ENCODE data around the gene USH1C. TPM values are rescaled to one million over a fixed set of nuclear protein-coding genes. Genes with fewer than 3 reads are reported as not detected.

USH1C gene
- polyA plus RNA-seq, 6 donors from 2014 or later = not detected

DNA sequence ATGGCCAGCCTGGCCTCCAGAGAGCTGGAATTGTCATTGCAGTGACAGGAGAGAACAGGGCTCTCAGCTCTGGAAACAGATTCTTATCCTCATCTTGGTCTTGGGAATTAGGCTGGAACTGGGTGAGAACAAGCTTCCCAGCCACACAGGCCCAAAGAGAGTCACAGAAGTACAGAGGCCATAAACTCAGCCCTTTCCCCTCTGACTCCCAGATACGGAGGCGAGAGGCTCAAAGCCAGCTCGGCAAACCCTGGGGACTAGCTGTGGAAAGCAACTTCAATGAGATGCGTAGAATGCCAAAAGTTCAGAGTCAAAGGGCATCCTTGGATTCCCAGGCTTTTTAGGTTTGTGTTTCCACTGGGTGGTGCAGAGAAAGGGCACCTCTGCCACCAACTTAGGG lies 53.3 kb downstream of the USH1C start:
- peaks cover 0 to 1% (median 0%) of the 10 kb centered on the region in 7 donors for H3K9me3 Mint-ChIP-seq
- H3K36me3 Mint-ChIP-seq = no peaks in the 10 kb centered on the region
- H3K27ac Mint-ChIP-seq = no peak overlapping the region
- no peak for DNase-seq
- no peak overlapping the region for H3K4me3 Mint-ChIP-seq
- no peaks in the 10 kb centered on the region for H3K4me1 Mint-ChIP-seq
- no peak for ATAC-seq (ENCODE audit: low read depth in 2 of 2)
- H3K27me3 Mint-ChIP-seq = peaks cover 28 to 64% (median 48%) of the 10 kb centered on the region in 3 donors

DNA sequence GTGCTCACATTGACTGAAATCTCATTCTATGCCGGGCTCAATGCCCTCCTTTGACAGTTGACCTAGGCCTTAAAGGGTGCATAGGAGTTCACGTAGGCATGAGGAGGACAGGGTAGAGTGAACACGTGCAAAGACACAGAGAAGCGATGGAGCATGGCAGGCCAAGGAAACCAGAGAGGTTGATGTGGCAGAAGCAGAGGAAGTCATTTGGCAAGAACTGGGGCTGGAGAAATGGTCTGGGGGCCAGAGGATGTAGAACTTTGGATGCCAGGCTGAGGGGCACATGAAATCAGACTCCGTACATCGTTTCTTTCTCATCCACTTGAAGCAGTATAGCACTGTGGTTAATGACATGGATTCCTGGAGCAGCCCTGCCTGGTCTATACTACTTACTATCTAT lies 54.0 kb downstream of the USH1C start:
- H3K27me3 Mint-ChIP-seq = peaks cover 28 to 59% (median 45%) of the 10 kb centered on the region in 3 donors
- no peaks in the 10 kb centered on the region for H3K36me3 Mint-ChIP-seq
- ATAC-seq (ENCODE audit: low read depth in 2 of 2) = no peak
- H3K9me3 Mint-ChIP-seq = peaks cover 0 to 1% (median 0%) of the 10 kb centered on the region in 7 donors
- H3K4me3 Mint-ChIP-seq = no peak overlapping the region
- no peaks in the 10 kb centered on the region for H3K4me1 Mint-ChIP-seq
- DNase-seq = no peak
- no peak overlapping the region for H3K27ac Mint-ChIP-seq

DNA sequence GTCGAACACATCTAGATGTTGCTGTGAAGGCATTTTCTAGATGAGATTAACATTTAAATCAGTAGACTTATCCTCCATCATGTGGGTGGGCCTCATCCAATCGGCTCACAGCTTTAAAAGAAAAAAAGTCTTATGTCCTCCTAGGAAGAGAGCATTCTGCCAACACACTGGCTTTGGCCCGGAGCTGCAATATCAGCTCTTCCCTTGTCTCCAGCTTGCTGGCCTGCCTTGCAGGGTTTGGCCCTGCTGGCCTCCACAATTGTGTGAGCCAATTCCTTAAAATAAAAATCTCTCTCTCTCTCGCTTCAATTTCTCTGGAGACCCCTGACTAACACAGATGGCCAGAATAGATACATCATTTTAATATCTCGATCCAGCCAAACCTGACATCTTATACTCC lies 54.5 kb downstream of the USH1C start:
- peaks cover 28 to 60% (median 45%) of the 10 kb centered on the region in 3 donors for H3K27me3 Mint-ChIP-seq
- no peak for DNase-seq
- H3K4me1 Mint-ChIP-seq = no peaks in the 10 kb centered on the region
- no peaks in the 10 kb centered on the region for H3K36me3 Mint-ChIP-seq
- no peak overlapping the region for H3K27ac Mint-ChIP-seq
- H3K9me3 Mint-ChIP-seq = peaks cover 0 to 1% (median 0%) of the 10 kb centered on the region in 7 donors
- ATAC-seq (ENCODE audit: low read depth in 2 of 2) = no peak
- no peak overlapping the region for H3K4me3 Mint-ChIP-seq

DNA sequence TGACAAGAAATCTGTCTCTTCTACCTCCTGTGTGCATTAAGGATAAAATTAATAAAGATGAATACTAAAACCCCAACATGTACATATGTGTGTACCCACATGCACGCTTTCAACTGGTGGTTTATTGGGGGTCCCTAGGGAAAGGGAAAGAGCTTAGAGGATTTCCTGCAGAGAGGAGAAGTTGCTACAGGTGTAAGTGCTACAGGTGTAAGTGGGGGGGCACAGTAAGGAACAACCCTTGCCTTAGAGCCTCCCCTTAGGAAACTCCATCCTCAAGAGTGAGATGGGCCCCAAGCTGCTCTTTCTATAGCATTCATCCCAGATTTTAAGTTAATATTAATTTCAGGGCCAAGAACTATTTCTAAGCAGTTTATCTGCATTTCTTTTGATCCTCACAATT lies 55.7 kb downstream of the USH1C start:
- no peak for ATAC-seq (ENCODE audit: low read depth in 2 of 2)
- H3K4me3 Mint-ChIP-seq = no peak overlapping the region
- H3K27ac Mint-ChIP-seq = no peak overlapping the region

DNA sequence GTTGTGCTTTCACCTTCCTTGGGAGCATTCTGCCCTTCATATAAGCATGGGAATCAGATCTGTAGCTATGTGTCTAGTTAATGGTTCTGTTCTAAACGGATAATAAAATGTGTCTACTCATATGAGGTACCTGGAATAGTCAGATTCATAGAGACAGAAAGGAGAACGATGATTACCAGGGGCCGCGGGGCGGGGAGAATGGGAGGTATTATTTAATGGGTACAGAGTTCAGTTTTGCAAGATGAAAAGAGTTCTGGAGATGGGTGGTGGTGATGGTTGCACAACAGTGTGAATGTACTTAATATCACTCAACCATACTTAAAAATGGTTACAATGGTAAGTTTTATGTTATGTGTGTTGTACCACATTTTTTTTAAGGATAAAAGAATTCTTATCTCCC lies 57.6 kb downstream of the USH1C start:
- H3K27me3 Mint-ChIP-seq = peaks cover 25 to 54% (median 51%) of the 10 kb centered on the region in 3 donors
- peaks cover 2 to 12% (median 6%) of the 10 kb centered on the region in 7 donors for H3K9me3 Mint-ChIP-seq
- no peaks in the 10 kb centered on the region for H3K36me3 Mint-ChIP-seq
- no peak overlapping the region for H3K27ac Mint-ChIP-seq
- H3K4me1 Mint-ChIP-seq = no peaks in the 10 kb centered on the region
- DNase-seq (no peak), ATAC-seq (ENCODE audit: low read depth in 2 of 2) (no peak)
- H3K4me3 Mint-ChIP-seq = no peak overlapping the region

More for the DNA sequence above, 55.7 kb downstream of the USH1C start:
- no peak for DNase-seq
- Mint-ChIP-seq H3K9me3 (peaks cover 2 to 9% (median 4%) of the 10 kb centered on the region in 7 donors), H3K4me1 (no peaks in the 10 kb centered on the region), H3K36me3 (no peaks in the 10 kb centered on the region), H3K27me3 (peaks cover 25 to 60% (median 53%) of the 10 kb centered on the region in 3 donors)

DNA sequence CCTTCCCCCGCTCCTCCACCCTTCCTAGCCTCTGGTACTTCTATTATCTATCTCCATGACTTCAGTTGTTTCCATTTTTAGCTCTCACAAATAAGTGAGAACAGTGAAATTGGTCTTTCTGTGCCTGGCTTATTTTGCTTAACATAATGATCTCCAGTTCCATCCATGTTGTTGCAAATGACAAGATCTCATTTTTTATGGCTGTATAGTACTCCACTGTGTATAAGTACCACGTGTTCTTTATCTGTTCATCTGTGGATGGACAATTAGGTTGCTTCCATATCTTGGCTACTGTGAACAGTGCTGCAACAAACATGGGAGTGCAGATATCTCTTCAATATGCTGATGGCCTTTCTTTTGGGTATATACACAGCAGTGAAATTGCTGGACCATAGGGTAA lies 60.7 kb downstream of the USH1C start:
- ATAC-seq (ENCODE audit: low read depth in 2 of 2) = no peak
- Mint-ChIP-seq H3K4me3 (no peak overlapping the region), H3K4me1 (no peaks in the 10 kb centered on the region), H3K9me3 (peaks cover 2 to 12% (median 6%) of the 10 kb centered on the region in 7 donors), H3K27me3 (peaks cover 25 to 53% (median 46%) of the 10 kb centered on the region in 3 donors), H3K36me3 (no peaks in the 10 kb centered on the region), H3K27ac (no peak overlapping the region)
- DNase-seq = no peak

DNA sequence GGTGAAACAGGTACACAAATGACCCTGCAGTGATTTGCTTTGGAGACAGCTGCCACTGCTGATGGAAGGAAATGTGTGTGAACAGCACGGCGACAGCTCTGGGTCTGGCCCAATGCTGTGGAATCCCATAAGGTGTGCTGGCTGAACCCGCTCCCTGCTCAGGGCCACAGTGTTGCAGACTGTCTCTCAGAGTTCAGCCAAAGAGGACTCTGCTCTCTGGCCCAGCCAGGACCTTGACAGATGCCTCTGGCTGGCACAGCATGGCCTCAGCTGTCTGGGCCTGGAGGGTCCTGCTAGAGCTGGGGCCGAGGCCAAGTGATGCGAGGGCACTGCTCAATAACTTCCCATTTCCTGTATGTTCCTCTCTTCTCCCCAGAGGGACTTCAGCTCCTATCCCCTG lies 62.3 kb downstream of the USH1C start:
- Mint-ChIP-seq H3K4me3 (no peak overlapping the region), H3K36me3 (no peaks in the 10 kb centered on the region), H3K27ac (no peak overlapping the region), H3K27me3 (peaks cover 33 to 55% (median 48%) of the 10 kb centered on the region in 3 donors), H3K4me1 (no peaks in the 10 kb centered on the region), H3K9me3 (peaks cover 2 to 12% (median 6%) of the 10 kb centered on the region in 7 donors)
- no peak for ATAC-seq (ENCODE audit: low read depth in 2 of 2)
- DNase-seq = no peak

DNA sequence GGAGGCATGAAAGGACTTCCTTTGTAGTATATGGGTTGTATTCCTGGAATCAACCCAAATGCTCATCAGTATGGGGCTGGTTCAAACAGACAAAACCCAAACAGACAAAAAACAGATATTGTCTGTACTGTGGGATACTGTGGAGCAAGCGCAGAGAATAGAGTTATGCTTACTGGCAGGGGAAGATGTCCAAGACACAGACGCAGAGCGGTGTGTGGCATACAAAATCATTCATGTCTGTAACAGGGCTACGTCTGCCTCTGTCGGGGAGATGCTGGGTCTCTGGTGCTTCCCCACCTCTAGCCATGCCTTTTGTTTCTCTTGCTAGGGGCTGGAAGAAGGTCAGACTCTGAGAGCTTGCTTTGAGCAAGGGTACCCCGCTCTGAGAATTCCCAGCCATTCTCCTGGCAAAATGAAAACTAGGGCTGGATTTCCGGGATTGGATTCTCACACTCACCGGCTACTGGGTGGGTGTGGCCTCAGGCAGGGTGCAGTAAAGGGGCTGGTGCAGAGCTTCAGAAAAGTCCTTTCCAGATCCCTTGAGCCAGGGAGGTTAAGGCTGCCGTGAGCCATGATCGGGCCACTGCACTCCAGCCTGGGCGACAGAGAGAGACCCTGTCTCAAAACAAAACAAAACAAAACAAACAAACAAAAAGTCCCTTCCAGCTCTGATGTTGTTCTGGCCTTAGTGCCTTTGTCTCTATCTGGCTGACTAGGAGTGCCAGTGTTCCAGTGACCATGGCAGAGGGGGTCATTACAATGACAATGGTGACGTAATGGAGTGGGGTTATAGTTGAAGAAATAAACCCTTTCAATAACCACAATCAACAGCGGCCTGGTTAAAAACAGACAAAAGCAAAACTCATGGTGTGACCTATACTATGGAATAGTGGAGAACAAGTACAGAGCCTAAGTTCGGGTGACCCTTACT lies 64.7 kb downstream of the USH1C start:
- Mint-ChIP-seq H3K27ac (no peak overlapping the region), H3K4me3 (no peak overlapping the region), H3K36me3 (no peaks in the 10 kb centered on the region), H3K4me1 (peaks cover 0 to 4% (median 2%) of the 10 kb centered on the region in 3 donors), H3K27me3 (peaks cover 39 to 75% (median 62%) of the 10 kb centered on the region in 3 donors), H3K9me3 (peaks cover 2 to 12% (median 6%) of the 10 kb centered on the region in 7 donors)
- DNase-seq (no peak), ATAC-seq (ENCODE audit: low read depth in 2 of 2) (no peak)

DNA sequence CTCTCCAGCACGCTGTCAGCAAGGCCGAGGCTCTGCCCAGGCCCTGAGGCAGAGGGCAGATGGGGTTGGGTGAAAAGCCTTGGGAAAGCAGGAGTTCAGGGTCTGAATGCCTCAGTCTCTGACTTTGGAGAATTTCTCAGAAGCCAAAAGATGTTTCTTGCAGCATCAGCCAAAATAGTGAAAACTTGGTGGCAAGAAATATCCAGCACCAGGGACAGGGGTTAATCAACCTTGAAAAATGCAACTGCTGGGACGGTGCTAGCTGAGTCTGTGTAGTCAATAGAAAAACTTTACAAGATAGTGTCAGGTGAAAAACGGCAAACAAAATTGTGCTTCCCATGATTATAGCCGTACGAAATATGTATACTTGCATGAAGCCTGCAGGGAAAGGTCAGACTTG lies 66.1 kb downstream of the USH1C start:
- no peak for ATAC-seq (ENCODE audit: low read depth in 2 of 2)
- no peaks in the 10 kb centered on the region for H3K36me3 Mint-ChIP-seq
- H3K27me3 Mint-ChIP-seq = peaks cover 52 to 78% (median 72%) of the 10 kb centered on the region in 3 donors
- H3K4me3 Mint-ChIP-seq = no peak overlapping the region
- no peak overlapping the region for H3K27ac Mint-ChIP-seq
- DNase-seq = no peak
- H3K4me1 Mint-ChIP-seq = peaks cover 0 to 4% (median 2%) of the 10 kb centered on the region in 3 donors
- peaks cover 0 to 1% (median 0%) of the 10 kb centered on the region in 7 donors for H3K9me3 Mint-ChIP-seq

DNA sequence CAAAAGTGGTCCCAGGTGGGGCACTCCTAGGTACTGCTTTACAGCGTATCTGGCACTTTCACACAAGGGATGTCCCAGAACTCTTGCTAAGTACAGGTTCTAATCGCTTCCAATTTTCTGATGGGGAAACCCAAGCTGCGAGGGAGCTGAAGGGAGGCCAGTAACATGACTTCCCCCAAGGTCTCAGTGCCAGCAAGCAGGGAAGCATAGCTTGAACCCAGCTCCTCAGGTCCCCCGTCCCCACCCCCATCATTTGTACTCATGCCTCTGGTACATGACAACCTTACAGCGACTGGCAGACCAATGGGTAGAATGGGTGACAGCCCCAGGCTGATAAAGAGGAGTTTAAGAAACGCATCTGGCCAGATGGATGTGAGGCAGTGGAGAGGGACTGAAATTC lies 66.9 kb downstream of the USH1C start:
- Mint-ChIP-seq H3K9me3 (no peaks in the 10 kb centered on the region), H3K4me3 (no peak overlapping the region), H3K27ac (peak overlapping the region in 1 of 6 donors; percentile 7), H3K27me3 (peaks cover 52 to 85% (median 72%) of the 10 kb centered on the region in 3 donors), H3K36me3 (no peaks in the 10 kb centered on the region), H3K4me1 (peaks cover 0 to 4% (median 2%) of the 10 kb centered on the region in 3 donors)
- DNase-seq (no peak), ATAC-seq (ENCODE audit: low read depth in 2 of 2) (no peak)

DNA sequence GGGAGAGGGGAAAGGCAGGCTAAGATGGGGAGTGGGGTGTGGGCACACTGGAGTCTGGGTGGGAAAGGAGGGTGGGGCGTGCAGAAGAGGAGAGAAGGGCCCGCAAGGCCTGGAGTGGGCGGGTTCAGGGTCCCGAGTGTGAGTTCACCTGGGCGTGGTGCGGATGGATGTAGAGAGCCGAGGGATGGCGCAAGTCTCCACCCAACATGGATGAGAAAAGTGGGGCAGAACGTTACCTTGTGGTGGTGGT lies 67.2 kb downstream of the USH1C start:
- Mint-ChIP-seq H3K9me3 (no peaks in the 10 kb centered on the region), H3K4me3 (no peak overlapping the region), H3K27ac (no peak overlapping the region), H3K4me1 (peaks cover 0 to 4% (median 2%) of the 10 kb centered on the region in 3 donors), H3K36me3 (no peaks in the 10 kb centered on the region), H3K27me3 (peaks cover 48 to 85% (median 72%) of the 10 kb centered on the region in 3 donors)
- DNase-seq (no peak), ATAC-seq (ENCODE audit: low read depth in 2 of 2) (no peak)

DNA sequence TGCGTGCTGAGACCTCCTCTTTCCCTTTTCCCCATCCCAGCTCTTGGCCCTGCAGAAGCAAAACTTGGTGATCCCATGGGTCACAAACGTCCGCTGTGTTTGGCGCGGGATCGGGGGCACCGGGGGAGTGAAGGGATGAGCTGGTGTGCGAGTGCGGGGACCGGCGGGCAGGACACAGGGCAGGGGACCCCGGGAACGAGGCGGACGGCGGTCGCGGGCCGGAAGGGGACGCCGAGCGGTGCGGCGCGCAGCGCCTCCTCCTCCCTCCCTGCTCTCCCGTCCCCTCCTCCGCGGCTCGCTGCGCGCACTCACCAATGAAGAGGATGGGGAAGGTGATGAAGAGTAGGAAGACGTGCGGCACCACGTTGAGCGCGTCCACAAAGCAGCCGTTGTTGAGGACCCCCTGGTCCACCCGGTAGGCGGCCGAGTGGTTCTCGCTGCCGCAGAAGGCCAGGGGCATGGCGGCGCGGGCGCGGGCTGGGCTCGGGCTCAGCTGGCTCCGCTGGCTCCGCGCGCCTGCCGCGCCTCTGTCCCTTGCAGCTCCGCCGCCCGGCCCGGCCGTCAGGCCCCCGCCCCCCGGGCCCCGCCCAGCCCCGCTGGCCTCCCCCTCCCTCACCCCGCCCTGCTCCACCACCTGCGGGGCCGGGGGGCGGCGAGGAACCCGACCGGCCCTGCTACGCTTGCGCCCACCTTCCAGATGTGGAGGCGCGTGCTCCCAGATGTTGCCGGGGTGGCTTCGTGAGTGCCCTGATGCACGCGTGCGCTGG lies 67.7 kb downstream of the USH1C start, which contains the start of gene ABCC8:
Gene ABCC8, minus strand, starts transcription at position 529 of the 767 bp plus-strand sequence. Its CDS starts 69 bp downstream, at position 460.
- H3K36me3 Mint-ChIP-seq = no peaks in the 10 kb centered on the region
- DNase-seq (no peak), ATAC-seq (ENCODE audit: low read depth in 2 of 2) (no peak)
- peaks cover 48 to 88% (median 73%) of the 10 kb centered on the region in 3 donors for H3K27me3 Mint-ChIP-seq
- peaks cover 0 to 4% (median 2%) of the 10 kb centered on the region in 3 donors for H3K4me1 Mint-ChIP-seq
- H3K4me3 Mint-ChIP-seq = peak within 1 kb of the TSS in 4 of 8 donors; percentile 17 to 54 (median 37)
- peak within 1 kb of the TSS in 1 of 6 donors; percentile 7 for H3K27ac Mint-ChIP-seq
- H3K9me3 Mint-ChIP-seq = no peaks in the 10 kb centered on the region

DNA sequence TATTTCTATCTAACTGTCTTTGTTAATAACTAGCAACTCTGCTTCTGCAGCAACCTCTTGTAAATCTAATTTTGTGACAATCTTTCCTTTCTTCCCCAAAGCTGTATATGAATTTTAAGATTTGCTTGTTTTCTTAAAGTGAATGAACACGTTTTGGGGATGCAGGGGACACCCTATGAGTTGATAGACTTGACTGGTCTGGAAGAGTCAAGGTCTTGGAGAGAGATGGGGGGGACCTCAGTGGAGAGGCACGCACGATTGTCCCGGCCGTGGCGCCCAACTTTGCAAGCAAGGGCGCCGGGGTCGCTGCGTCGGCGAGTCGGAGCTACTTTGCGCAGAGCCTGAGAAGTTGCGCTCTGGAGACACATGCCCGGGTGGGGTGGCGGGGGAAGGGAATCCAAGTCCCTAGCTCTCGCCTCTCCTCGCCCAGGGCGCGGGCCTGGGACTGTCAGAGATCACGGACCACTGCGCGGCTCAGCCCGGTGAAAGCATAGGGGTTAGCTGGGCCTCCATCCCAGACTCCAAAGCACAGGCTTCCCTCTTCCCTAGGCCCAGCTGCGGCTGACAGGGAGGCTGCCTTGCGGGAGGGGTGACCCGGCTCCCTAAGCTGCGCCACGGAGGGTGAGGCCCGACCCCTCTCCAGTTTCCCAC lies 68.4 kb downstream of the USH1C start:
- peaks cover 48 to 89% (median 73%) of the 10 kb centered on the region in 3 donors for H3K27me3 Mint-ChIP-seq

More for the DNA sequence above, 68.4 kb downstream of the USH1C start:
- Mint-ChIP-seq H3K4me1 (peaks cover 0 to 4% (median 2%) of the 10 kb centered on the region in 3 donors), H3K36me3 (no peaks in the 10 kb centered on the region), H3K27ac (no peak overlapping the region), H3K9me3 (peaks cover 0 to 2% (median 0%) of the 10 kb centered on the region in 7 donors), H3K4me3 (peak overlapping the region in 4 of 8 donors; percentile 17 to 54 (median 37))
- ATAC-seq (ENCODE audit: low read depth in 2 of 2) (no peak), DNase-seq (no peak)

All from naive B cell (primary cell).